NOMO-1 (cell line): ENCODE results near the gene PRG3.
"Not testable (repeated sequence)": the region's sequence is repeated elsewhere in the genome, so short reads cannot be mapped to it uniquely, and the experiment has no call there.

Experiments
- DNase-seq, 2 experiments: peaks; one replicate each; lab custom pipeline; 2025; ENCODE audit not compliant: unreplicated experiment in 2 of 2; lab: John Stamatoyannopoulos, UW

The PRG3 gene

DNA sequence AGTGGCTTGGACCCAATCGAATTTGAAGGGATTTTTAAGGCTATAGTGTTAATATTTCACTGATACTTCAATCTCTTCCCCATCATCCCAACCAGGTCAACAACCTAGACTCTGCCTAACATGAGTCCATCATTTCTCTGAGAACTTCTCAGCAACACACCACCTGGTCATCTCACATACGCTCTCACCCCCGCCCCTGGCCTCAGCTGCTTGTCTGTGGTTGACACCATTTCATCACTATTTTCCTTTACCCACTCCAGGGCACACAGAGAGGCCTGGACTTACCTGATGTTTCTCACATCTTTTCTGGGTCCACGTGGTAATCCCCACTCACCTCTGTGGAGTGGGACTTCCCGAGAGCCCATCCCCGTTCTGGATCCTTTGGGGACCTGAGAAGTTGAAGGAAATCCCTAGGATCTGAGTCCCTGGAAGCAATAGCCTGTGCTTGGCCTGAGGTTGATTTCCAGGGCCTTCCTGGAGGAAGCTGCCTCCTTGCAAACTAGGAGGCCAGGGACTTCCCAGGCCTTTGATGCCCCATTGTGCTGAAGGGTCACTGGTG, 39.6 kb downstream of the PRG3 start:
- no peak for DNase-seq

DNA sequence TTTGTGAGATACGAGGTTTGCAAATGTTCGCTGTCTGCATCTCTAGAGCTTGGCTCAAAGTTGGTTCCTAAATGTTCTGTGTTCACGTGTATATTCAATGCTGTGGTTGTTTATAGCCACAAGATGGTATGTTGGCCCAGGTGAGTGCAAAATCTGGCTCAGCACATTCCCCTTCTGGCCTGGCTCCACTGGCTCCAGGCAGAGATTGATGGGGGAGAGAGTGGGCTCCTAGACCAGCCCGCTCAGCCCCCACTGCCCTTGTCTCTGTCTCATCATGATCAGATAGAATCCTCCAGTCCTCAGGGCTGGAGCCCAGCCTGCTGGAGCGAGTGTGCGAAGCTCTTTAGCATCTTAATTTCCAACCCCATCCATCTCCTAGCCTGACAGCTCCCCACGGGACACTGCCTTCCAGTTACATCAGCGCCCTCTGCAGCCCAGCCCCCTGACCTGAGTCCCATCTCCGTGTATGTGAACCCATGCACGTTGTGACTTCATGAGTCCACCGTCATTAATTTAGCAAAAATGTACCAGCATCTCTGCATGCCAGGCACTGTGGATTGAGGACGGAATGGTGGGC, 40.8 kb downstream of the PRG3 start:
- DNase-seq = no peak

DNA sequence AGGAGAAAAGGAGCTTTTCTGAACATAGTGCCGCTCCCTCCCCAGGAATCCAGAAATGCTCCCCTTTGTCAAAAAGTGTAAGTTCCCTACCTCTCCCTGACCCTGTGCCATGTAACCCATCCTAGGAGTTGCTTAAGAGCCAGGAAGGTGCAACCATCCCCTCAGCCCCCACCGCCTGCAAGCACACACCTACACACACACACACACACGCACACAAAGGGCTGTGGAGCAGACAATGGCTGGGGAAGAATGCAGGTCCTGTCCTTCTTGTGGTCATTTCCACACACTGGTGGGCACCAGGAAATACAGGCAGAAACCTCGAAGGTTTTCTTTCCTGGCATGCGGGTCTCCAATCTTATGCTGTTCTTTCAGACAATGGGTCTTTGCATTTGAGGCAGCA, 41.6 kb downstream of the PRG3 start:
- DNase-seq = no peak

DNA sequence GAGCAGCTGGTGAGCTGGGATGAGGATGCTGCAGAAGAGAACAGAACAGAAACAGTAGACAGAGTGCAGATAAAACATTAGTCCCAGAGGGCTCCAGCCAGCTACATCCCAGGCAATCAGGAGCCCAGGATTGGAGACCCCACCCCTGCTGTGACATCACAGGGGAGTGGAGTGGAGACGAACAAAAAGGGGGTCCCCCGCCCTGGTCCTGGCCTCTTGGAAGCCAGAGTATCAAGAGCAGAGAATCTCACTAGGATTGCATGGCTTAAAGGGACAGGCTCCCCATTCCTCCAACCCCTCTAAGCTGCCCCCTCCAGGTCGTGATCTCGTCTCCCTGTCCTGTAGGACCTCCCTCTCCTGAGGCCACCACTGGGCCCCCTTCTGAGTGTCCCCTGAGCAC, 42.8 kb downstream of the PRG3 start, which contains the start of gene P2RX3:
Gene P2RX3 (plus strand): TSS at position 211 of the 400 bp plus-strand sequence. CDS start 199 bp downstream, outside the sequence.
- DNase-seq = no peak

DNA sequence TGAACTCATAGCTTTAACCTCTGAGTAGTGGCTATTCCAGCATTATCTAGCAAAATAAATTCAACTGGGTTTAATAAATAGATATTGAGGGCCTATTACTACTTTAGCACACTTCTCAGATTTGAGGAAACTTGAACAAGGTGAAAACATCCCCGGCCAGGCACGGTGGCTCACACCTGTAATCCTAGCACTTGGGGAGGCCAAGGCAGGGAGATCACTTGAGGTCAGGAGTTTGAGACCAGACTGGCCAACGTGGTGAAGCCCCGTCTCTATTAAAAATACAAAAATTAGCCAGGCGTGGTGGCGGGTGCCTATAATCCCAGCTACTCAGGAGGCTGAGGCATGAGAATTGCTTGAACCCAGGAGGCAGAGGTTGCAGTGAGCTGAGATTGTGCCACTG, 44.1 kb downstream of the PRG3 start:
- not testable (repeated sequence) for DNase-seq

DNA sequence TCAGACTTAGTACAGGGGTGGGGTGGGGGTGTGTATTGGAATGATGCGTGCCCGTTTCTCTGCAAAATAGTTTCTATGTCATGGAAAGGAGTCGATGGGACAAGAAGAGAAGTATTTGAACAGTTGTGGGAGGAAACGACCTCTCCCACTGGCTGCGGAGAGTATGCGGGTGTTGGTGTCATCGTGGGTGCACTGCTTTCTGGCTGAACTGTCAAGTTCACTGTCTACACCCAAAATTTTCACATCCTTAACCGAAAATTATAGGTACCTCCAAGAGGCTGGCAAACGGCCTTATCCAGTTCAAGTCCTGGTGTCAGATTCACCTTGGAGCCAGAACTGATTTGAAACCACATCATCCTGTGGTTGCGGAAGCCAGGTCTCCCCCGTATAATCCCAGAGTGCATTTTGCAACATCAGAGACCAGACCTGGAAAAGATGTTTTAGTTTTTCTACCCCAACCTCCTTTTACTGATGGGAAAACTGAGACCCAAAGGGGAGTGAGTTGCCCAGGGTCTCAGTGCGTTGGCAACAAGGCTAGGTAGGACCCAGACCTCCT, 44.8 kb downstream of the PRG3 start:
- DNase-seq = no peak

DNA sequence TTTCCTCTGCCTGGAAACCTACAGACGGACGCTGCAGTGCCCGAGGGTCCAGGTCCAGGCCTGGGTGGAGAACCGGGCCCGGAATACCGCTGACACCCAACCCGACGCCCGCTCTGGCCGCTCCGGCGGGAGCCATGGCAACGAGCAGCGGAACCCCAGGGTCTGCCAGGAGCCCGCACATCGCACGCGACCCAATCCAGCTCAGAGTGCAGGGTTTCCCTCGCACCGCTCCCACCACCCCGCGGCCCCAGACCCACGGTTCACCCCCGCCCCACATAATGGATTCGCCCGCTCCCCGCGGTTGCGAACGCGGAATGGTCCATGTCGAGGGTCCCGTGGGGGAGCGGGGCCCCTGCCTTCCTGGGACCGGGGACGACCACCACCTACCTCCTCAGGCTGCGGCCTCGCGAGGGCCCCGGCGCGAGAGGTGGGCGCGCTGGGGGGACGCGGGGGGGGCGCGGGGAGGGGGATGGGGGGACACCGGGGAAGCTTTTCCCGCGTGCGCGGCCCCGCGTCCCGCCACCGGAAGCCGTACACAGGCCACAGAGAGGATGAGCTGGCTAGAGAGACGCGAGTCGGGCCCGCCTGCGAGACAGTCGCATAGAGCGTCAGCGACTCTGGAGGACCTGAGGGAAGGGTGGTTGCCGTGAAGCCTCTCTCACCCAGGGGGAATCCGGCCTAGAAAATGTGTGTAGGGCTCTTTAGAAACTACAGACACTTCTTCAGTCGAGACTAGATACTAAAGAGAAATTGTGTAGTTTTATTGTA, 45.4 kb downstream of the PRG3 start, which contains the start of gene SSRP1:
Gene SSRP1 (minus strand): TSS at position 550 of the 768 bp plus-strand sequence. CDS start 771 bp downstream, outside the sequence.
- peak; percentile 76 to 88 for DNase-seq

DNA sequence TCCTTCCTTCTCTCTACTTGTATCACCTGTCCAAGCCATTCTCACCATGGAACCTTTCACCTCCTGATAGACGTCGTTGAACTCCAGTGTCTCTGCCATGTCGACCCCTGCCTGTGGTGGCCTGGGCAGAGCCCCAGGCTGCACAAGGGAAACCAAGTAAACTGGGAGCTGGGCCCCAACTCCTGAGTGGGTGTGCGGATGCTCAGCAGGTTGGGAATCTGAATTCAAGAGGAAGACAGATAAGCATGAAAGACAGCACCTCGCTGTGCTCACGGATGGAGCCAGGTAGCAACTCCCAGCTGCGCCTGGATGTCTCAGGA, 46.0 kb downstream of the PRG3 start:
- no peak for DNase-seq

DNA sequence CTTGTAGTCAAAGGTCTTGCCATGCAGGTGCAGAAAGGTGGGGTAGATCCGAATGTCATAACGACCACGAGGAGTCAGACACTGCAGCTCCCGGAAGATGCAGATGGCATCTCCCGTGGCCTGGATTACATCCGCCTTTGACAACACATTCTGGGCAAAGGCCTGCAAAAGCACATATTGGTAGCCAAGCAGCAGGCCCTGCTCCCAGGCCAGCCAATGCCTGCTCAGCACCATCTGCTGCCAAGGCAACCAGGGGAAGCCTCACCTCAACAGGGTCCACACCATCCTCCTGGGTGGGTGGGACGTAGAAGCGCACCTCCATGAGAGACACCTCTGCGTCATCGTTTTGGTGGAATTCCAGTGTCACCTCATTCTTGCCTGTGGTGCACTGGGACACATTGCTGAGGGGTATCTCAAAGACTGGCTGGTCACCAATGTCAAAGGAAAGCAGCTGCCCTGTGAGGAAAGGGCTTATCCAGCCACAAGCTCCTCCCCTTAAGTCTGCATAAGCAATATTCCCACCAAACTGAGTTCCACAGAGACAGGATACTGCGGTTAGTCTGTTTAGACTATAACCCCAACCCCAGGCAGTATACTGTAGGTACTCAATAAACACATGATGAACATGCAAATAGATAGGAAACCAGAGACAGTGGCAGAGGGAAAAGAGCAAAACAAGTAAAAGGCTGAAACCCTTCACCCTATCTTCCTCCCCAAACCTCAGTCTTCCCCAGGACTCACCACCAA, 48.1 kb downstream of the PRG3 start:
- DNase-seq = no peak

DNA sequence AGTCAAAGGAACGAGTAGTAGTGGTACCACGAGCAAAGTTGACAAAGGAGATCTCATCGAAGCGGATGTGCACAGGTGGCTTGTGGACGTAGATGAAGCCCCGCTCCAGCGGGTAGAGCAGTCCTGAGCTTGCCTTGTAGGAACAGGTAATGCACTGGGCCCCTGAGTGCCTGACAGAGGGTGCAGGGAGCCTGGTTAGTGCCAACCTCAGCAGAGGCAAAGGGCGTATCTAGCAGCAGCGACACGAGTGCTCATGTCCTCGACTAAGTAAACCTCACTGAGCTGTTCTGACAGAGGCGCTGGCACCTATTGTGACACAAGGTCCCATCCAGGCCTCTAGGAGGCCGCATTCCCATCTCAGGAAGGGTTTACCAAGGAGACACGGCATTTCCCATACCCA, 49.2 kb downstream of the PRG3 start:
- DNase-seq = no peak

DNA sequence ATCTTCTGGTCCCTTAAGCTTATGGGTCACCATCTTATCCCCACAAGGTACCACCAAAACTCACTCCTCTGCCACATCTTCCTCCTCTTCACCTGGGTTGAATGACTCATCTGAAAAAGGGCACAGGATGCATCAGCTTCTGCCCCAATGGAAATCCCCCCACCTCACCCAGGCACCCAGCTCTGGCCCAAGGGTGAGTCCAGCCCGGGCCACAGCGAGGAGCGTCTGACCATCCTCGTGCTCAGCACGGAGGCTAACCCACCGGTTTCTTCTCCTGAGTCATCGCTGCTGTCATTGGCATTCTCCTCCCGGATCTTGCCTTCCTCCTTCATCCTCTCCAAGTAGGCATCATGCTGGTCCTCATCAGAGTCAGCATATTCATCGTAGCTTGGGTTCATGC, 50.9 kb downstream of the PRG3 start:
- DNase-seq = no peak

DNA sequence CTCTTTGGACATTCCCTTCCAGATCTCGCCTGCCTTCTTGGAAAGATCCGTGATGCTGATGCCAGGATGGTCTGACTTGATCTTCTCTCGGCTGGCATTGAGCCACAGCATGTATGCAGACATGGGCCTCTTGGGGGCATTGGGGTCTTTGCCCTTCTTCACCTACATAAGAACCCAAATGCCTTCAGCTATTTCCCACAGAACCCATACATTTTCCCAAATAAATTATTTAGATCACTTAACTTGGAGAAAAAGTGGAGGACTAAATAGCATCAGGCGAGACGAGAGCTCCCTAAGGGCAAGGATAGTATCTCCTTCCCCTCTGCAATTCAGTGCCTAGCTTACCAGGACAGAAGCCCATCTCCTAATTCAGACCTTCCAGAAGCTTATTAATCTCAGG, 53.2 kb downstream of the PRG3 start:
- no peak for DNase-seq
